Putamen (tissue), 1 donor: ENCODE measurements around the gene B3GALT5.
A peak's percentile ranks its signal among the peaks of the same experiment; 100 is the strongest.
"Not testable (repeated sequence)": the region's sequence is repeated elsewhere in the genome, so short reads cannot be mapped to it uniquely, and the experiment has no call there.

Source experiments
- DNase-seq: peaks from one replicate; pipeline ENCODE4 v3.0.0-alpha.2; 2016; ENCODE audit warnings: low spot score

B3GALT5 gene

GRCh38 chr21:39612233-39613040 lies at the start of gene B3GALT5:
Gene B3GALT5, plus strand, starts transcription at chr21:39612940. Its CDS starts 47,620 bp downstream, at chr21:39660560.
- DNase-seq, result peak; percentile 27

DNA sequence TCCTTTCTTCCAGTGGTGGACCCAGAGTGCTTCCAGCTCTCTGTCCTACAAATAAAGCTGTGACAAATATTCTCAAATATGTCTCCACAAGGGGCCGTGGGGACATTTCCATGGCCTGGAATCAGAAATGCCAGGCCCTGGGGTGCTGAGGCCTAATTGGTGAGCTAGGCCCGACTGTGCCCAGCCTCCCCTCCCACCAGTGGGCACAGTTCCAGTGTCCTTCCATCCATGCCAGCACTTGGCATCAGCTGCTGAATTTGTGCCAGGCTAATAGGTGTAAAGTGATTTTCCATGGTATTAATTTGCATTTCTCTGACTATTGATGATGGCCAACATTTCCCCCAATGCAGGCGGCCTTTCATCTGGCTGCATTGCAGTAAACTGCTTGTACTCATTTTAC lies 48.5 kb upstream of the B3GALT5 start:
- peak; percentile 55 for DNase-seq

- no peak for DNase-seq
These were observed 45.4 kb upstream of the B3GALT5 start for GRCh38 chr21:39567180-39567972.

DNA sequence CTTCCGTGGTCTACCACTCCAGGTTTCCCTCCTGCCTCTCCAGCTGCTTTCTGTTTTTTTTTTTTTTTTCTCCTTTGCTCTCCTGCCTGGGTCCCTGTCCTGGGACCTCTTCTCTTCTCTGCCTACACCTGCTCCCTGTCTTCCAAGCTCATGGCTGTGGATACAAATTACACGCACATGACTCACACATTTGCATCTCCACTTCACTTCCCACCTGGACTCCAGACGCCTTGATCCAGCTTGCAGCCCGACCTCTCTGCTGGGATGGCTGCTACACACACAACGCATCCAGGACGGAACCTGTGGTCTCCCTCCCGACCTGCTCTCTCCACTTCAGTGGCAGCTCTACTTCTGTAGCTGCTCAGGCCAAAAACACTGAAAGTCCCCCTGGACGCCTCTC lies 44.4 kb upstream of the B3GALT5 start:
- DNase-seq, result no peak

DNA sequence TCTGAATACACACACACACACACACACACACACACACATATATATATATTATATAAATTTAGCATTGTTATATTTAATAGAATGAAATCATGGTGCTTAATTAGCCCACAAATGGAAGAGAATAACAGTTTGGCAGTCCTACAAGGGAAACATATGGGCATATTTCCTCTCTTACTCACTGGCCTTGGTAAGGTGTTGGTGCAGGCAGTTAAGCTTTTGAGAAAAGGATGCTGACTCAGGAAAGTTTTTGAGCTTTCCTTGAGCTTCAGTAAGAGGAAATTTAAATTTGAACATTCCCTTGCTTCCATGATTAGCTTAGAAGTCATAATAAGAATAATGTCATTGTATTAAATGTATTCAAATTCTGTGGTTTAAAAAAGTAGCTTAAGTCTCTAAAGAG lies 37.0 kb upstream of the B3GALT5 start:
- no peak for DNase-seq

DNA sequence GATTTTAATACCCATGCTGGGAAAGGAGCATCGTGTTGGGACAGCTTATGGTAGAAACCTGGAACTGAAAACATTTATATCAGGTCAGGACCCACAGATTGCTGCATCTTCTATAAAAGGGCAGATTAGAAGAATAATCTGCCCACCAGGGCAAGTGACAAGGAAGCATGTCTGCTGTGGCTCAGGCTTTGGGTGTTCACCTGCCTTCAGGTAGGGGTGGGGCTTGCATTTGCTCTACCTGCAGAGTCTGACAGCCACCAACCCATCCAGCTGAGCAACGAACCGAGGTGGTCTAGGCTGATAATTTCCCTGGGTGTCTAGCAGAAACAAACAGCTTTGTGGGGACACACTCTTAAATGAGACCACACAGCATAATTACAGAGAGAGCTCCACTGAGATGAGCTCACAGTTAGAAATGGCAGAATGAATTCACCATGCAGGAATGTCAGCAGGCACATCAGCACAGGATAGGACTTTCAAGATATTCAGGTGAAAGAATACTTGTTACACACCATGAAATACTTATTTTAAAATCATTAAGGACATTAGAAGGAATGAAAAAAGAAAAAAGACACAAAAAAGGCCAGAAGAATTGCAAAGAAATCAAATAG lies 36.1 kb upstream of the B3GALT5 start:
- DNase-seq, result no peak

DNA sequence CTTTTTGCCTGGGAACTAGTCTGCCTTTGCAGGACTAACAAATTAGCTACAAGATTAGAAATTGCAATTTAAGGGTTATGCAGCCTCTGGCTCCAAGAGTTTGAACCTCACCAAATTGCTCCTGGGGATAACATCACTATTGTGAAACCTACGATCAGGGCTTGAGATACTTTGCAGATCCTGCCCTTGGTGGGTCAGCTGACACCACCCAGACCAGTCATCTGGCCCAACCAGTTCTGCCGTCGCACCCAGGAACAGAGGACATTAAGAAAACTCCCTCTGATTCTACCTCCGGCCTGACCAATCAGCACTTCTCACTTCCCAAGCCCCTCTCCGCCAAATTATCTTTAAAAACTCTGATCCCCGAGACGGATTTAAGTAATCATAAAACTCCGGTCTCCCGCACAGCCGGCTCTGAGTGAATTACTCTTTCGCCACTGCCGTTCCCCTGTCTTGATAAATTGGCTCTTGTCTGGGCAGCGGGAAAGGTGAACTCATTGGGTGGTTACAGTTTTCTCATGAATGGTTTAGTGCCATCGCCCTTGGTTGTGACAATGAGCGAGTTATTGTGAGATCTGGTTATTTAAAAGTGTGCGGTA lies 32.9 kb upstream of the B3GALT5 start:
- no peak for DNase-seq

GRCh38 chr21:39580744-39581143 lies 32.0 kb upstream of the B3GALT5 start:
- no peak for DNase-seq

DNA sequence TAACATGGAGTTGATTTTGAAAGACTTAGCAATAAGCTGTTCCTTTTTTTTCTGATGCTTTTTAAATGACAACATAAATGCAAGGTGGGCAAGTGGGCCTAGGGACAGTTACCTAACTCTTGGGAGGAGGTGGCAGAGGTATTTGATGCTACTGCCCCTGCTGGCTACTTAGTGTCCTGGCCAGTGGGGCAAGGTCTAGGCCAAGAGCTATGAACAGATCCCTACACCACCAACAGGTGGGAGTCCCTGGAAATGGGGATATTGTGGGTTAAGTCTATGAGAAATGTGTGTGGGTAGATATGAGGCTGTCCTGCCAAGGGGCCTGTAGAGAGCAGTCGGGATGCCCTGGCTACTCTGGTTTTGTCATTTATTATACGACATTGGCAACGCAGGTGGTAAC lies 31.3 kb upstream of the B3GALT5 start:
- DNase-seq, result no peak

DNA sequence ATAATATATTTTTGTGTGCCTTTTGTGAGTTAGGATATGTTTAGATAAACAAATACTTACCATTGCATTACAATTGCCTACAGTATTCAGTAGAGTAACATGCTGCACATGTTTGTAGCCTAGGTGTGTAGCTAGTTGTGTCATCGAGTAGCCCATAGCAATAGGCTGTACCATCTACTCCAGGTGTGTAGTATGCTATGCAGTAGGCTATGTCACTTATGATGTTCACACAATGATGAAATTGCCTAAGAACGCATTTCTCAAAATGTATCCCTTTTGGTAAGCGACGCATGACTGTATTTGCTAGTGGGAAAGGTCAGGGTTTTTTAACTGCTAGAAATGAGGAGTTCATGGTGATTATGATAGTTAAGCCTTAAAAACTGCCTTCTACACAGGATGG lies 30.0 kb upstream of the B3GALT5 start:
- DNase-seq, result no peak

DNA sequence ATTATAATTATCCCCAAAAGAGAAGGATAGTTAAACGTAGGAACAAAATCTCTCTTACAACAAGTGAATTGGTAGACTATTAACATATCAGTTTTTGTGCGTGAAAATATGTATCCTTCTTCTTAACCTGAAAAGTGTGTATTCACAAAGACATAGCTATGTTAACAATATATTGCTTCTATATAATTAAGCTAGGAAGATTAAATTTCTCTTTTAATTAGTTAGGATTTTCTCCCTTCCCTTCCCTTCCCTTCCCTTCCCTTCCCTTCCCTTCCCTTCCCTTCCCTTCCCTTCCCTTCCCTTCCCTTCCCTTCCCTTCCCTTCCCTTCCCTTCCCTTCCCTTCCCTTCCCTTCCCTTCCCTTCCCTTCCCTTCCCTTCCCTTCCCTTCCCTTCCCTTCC lies 29.2 kb upstream of the B3GALT5 start:
- DNase-seq, result not testable (repeated sequence)

DNA sequence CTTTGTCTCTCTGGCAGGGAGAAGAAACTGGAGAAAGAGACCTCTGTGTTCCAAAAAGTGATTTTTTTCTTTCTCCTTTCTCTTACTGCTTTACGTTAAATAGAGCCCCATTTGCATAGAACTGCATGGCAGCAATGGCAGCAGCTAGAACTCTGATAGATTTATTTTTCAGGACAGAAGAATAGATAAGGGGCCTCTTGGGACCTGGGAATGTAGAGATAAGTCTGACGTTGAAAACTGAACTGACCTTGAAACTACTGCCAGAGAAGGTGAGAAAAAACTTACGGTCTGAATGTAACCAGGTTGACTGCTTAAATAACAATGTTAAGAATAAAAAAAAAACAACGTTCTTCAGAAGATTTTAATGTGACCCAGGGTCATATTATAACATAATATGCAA lies 25.4 kb upstream of the B3GALT5 start:
- DNase-seq, result no peak

- DNase-seq, result no peak
These were observed 23.9 kb upstream of the B3GALT5 start for GRCh38 chr21:39588884-39589283.

GRCh38 chr21:39593522-39593921 lies 19.2 kb upstream of the B3GALT5 start:
- DNase-seq, result no peak

DNA sequence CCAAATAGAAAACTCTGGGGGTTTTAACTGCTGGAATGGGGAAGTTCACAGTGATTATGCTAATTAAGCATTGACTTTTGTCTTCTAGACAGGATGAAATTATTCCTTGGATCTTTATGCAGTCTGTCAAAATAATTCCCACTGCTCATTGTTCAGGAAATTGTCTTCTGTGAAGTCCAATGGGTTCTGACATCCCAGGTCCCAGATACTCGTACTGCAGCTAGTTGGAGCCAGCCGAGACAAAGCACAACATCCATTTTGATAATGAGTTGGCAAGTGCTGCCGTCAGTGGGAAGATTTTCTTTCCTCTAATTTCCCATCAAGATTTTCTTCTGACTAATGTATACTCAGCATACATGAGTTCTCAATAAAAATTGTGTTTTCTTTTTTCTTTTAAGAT lies 17.3 kb upstream of the B3GALT5 start:
- DNase-seq, result no peak

DNA sequence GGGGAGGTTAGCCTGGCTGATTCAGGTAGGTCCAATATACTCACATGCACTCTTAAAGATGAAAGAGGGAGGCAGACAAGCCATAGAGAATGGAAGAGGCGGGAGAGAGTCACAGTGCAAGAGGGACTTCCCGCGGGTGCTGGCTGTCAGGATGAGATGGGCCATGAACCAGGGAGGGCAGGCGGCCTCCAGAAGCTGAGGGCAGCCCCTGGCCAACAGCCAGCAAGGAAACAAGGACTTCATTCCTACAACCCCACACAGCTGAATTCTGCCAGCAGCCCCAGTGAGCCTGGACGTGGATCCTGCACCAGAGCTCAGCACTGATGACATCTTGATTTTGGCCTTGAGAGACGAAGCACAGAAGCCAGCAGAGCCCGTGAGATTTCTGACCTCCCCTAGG lies 15.1 kb upstream of the B3GALT5 start:
- no peak for DNase-seq

DNA sequence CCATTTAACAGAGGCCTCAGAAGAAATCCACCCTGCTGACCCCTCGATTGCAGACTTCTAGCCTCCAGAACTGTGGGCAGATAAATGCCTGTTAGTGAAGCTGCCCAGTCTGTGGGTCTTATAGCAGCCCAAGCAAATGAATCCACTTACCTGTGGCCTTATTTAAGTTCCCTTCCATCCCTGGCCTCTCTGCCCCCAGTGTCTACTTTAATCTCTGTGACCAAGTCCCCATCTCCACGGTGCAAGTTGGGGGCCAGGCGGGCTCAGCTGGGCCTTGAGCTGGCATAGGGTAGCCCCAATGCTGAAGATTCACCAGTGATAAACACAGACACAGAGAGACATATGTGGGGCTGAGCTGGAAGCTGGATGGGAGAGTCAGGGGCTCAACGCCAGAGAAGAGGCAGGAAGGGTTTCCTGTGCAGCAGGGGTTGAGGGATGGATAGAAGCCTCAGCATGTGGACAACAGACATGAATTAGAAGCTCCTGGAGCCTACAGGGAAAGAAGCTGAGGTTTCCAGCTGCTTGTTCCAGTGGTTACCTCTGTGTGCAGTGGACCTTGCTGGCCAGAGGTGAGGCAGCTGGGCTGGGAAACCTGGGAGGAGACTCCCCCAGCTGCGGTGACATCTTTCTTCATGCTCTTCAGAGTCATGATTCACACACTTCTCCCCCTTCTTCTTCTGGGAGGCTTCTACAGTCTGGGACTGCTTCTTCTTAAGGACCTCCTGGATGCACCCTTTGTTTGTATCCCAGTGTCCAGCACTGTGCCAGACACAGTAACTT lies 13.4 kb upstream of the B3GALT5 start:
- no peak for DNase-seq

DNA sequence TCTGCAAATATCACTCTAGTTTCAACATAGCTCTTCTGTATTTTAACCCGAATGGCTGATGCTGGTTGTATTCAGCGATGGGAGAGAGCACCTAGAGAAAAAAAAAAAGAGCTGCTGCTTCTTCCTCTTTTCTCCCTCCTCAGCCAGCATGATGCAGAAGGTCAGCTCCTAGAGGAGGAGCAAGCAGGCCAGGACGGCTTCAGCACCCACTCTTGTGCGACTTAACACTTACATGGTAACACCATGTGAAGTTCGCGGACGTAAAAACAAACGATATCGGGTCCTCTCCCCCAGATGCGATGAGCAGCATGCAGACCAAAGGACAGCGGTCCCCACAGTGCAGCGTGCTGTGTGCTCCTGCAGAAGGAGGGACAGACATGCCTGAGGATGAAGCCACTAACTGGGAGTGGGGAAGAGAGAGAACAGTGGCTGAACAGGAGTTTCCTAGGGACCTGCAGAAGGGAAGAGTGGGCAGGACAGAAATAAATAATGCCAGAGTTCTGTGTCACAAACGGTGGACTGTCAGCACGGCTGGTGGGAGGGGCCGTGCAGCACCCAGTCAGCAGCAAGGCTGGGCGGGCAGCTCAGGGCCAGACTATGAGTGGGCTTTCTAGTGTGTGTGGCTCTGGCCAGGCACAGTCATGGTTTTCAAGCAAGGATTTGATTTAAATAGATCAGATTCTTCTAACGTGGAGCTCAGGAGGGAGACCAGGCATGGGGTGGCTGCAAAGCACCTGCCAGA lies 11.4 kb upstream of the B3GALT5 start:
- DNase-seq, result no peak

DNA sequence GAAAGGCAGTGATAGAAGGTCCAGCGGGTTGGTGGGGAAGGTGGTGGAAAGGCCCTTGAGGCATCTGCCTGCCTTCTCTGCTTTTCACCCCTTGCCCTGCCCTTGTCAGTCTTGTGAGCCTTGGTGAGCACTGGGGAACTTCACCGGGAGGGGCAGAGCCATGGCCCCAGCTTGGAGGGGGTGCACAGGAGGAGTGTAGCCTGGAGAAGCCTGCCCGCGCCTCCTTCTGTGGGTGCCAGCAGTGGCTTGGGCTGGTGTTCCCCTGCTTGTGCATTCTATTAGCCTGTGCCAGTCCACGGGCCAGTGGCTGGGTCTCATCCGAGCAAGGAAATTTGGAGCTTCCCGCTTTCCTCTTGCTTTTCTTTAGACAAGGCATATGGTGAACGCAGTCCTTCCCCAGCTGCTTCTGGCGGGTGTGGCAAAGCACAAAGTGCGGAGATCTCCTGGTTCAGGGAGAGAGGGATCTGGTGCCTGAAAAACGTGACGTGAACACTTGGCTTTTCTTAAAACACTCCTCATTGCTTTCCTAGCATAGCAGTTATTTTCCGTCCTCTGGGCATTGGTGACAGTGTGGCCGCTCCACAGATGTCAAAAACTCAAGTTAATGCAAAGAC lies 10.6 kb upstream of the B3GALT5 start:
- DNase-seq, result no peak

- DNase-seq, result no peak
These were observed 9.9 kb upstream of the B3GALT5 start for GRCh38 chr21:39602793-39603192.

DNA sequence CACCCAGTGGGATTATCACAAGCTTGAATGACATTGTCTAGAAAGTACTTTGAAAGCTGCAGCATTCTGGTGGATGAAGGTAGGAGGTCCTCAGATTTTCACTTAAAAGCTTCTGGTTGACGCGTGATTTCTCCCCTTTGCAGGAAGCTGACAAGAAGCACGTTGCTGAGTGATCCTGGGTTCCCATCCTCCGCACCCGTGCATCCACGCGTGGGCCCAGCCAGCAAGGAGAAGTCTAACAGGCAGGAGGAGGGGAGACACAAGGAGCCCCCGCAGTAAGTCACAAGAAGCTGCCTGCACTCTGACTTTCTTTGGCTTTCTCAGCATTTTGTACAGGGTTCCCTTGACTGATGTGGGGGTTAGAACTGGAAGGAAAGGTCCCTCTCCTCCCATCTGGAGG lies 7.8 kb upstream of the B3GALT5 start:
- peak; percentile 86 for DNase-seq
